Measurements from ENCODE around the gene CRADD.

DNA sequence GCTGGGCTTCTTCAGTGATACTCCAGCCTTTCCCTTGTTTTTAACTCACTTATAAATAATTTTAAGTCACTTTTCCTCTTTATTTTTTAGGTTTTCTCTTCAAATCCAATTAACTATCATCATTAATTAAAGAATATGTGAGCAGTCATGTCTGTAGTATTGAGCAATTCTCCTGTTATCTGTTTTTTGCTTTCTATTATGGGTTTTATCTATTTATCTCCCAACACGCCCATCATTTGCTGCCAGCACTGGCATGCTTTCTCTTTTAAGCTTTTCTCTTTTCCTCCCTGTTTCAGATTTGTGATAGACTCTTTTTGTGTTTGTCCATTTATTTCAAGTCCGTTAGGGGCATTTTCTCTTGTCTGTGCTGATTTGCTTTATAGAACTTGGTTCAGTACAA lies 72.3 kb downstream of the CRADD start:
- no peak for TF ChIP-seq POLR2A (IDR thresholded peaks at IDR 0.05)
- TF ChIP-seq, protein P1, sequence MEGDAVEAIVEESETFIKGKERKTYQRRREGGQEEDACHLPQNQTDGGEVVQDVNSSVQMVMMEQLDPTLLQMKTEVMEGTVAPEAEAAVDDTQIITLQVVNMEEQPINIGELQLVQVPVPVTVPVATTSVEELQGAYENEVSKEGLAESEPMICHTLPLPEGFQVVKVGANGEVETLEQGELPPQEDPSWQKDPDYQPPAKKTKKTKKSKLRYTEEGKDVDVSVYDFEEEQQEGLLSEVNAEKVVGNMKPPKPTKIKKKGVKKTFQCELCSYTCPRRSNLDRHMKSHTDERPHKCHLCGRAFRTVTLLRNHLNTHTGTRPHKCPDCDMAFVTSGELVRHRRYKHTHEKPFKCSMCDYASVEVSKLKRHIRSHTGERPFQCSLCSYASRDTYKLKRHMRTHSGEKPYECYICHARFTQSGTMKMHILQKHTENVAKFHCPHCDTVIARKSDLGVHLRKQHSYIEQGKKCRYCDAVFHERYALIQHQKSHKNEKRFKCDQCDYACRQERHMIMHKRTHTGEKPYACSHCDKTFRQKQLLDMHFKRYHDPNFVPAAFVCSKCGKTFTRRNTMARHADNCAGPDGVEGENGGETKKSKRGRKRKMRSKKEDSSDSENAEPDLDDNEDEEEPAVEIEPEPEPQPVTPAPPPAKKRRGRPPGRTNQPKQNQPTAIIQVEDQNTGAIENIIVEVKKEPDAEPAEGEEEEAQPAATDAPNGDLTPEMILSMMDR (IDR thresholded peaks at IDR 0.05), result no peak
